HG02852 (cell line): ENCODE data around the gene ALKBH4.
A peak's percentile ranks its signal among the peaks of the same experiment; 100 is the strongest.
"Not testable (repeated sequence)": the region's sequence is repeated elsewhere in the genome, so short reads cannot be mapped to it uniquely, and the experiment has no call there.

Experiments
- ATAC-seq: cut with Tn5 transposase; IDR thresholded peaks from one replicate; pipeline ENCODE4 v1.9.1; 2021; ENCODE audit warnings: mild to moderate bottlenecking, moderate library complexity; ENCODE audit not compliant: unreplicated experiment

Gene ALKBH4

DNA sequence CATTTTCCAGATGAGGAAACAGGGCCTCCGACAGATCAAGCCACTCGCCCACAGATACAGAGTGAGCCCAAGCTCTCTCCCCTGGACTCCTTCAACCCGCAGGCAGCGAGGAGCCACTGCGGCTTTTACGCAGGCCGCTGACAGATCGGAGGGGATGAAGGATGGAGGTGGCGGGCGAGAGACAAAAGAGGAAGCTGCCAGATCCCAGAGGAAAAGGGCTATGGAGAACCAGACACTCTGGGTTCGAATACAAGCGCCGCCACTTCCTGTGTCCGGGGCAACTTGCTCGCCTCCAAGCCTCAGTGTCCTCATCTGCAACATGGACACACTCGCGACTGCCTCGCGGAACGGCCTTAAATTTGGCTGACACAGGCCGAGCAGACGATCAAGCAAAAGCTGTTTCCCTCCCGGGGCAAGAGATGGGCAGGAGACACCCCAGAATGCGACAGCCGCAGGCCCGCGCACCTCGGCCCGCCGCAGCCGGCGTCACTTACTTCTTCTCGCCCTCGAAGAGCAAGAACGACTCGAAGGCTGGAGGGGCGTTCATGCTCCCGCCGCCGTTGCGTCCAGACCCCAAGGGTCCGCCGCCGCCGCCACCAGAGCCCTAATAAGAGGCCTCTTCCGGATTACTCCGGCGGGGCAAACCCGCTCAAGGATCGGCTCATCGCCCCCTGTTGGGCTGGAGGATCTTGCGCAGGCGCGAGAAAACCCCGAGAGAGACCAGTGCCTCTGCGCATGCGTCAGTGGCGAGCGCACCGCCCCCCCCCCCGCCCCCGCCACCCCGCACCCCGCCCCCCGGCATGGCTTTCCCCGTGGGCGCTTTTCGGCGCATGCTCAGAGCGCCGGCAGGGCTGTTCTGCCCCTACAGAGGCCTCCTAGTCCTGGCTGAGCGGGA lies 13.9 kb upstream of the ALKBH4 start, which contains the start of gene POLR2J:
Gene POLR2J (minus strand): TSS at position 609 of the 895 bp plus-strand sequence. CDS start 62 bp downstream, at position 547.
- peak; percentile 89 for ATAC-seq

DNA sequence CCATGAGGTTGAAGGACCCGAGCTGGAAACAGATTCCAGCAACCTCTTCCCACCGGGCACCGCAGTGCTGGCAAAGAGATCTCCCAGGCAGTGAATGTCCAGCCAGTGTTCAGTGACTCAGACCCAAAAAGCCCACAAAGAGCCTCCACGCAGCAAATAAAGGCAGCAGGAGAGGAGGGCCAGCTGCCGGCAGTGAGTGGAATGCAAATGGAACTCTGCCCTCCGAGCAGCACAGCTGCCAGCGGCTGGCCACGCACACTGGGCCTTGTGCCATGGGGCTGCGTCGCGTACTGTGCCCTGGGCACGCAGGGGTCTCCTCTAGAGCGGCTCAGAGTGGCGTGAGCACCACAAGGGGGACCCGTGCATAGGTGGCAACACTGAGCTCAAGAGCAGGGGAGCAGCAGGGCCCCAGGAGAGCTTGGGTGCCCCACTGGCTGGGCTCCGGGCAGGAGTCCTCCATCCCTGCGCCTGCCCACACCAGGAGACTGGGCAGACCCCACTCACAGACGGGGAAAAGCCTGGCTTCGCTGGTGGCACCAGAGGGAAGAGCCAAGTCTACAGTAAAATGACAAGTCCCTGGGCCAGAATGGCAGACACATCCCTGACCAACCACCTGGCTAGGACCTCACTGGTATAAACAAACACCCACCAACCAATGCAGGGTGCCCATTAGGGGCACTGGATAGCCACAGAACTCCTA lies 10.2 kb upstream of the ALKBH4 start:
- not testable (repeated sequence) for ATAC-seq

DNA sequence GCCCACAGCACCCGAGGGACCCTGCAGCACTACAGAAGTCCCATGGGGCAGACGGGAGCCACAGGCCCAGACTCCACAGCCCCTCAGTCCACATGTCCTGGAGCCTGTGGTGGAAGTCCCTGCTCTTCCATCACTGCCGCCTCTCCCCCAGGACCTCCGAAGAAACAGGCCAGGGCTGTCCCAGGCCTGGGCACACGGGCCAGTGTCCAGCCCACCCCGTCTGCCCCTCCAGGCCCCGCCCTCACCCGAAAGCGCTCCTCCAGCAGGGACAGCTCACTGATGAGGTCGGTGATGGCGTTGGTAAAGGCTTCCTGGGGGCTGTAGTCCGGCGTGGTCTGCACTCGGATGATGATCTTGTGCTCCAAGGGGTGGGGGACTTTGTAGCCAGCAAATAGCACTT lies 9.5 kb upstream of the ALKBH4 start:
- not testable (repeated sequence) for ATAC-seq

DNA sequence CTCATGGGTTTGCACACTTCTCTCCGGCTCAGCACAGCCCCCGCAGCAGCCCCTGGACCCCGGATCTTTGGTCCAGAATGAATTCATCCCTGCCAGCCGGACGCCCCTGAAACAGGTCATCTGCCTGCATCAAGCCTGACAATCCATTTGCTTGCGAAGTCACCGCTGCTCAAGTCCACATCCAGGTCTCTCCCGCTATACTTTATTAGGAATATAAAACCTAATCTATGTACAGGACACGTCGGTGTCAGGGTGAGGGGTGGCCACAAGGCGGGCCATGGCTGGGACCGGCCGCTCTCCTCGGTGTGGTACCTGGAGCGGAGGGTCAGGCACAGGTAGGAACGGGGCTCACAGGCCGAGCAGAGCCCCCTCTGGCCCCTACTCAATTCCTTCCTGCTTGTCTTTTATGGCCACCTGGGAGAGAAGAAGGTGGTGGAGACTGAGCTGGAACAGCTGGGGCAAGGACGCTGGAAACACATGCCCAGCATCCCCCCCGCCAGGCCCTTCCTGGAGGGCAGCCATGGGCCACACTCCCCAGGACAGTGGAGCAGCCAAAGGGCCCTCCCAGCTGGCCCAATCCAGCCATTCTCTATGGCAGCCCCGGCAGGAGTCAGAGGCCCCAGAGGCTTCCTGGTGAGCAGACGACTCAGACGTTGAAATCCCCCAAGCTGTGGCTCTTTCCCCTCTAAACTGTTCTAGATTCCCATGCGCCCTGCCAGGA lies 8.8 kb upstream of the ALKBH4 start:
- ATAC-seq: no peak

DNA sequence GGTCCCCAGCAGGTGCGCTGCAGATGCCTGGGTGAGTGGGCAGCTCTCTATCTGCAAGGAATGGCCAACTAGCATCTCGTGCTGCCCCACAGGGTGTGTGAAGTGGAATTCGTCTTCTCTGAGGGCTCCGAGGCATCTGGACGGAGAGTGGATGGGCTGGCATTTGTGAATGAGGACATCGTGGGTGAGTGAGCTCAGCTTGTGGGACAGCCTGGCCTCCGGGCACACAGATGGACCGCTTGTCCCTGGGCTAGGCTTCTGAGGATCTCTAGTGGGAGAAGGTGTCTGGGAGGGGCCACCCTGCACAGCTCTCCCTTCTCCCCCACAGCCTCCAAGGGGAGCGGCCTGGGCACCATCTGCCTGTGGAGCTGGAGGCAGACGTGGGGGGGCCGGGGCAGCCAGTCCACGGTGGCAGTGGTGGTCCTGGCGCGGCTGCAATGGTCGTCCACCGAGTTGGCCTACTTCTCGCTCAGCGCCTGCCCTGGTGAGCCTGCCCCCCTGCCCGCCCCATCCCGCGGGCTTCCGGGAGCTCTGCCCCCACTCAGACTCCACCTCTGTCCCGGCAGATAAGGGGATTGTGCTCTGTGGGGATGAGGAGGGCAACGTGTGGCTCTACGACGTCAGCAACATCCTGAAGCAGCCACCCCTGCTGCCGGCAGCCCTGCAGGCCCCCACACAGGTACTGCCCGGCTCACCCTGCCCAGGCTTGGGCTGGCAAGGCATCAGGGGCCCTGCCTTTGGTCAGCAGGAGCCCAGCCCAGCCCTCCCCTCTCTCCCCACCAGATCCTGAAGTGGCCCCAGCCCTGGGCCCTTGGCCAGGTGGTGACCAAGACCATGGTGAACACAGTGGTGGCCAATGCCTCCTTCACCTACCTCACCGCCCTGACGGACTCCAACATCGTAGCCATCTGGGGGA lies 7.7 kb upstream of the ALKBH4 start:
- ATAC-seq: no peak

DNA sequence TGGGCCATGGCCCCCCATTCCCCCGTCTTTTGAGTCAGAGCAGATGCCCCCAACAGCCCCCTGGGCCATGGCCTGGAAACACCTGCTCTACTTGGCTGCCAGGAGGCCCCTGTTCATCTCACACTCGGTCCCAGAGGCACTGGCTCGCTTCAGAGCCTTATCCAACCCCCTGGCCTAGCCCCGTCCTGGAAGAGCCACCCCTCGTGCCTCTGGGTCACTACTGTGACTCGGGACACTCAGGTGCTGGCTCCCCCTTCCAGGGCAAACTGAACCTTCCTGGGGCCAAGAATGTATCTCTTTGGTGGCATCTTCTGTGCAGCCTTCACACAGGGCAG lies 7.1 kb upstream of the ALKBH4 start:
- ATAC-seq: no peak

DNA sequence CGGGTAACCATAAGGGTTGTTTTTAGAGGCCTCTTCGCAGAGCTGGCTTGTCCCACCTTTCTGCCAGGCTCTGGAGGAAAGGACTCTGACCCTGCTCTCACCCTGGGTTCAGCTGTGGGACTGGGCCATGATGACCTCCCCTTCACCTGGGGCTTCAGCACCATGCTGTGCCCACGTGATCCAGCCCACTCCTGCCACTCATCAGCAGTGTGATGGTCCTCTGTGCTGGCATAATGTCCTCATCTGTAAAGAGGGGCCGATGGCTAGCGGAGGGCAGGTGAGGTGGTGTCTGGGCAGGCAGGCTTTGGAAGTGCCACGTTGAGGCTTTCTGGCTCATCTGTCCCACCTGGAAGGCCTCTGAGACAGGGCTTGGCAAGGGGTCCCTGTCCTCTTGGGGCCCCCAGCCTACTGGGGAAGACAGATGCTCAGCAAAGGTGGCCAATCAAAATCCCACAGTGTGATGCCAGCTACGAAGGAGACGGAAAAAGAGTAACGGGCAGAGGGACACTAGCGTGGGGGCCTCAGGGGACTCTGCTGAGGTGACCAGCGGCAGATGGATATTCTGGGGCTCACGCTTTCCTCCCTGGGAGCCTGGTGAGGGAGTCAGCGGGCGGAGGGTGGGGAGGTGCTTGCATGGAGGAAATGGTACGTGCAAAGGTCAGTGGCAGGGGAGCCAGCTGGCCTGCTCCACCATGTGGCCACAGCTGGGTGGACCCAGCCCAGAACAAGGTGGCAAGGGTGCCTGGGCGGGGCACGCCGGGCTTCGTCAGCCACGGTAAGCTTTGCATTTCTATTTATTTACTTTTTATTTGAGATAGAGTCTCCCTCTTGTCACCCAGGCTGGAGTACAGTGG lies 5.5 kb upstream of the ALKBH4 start:
- no peak for ATAC-seq

DNA sequence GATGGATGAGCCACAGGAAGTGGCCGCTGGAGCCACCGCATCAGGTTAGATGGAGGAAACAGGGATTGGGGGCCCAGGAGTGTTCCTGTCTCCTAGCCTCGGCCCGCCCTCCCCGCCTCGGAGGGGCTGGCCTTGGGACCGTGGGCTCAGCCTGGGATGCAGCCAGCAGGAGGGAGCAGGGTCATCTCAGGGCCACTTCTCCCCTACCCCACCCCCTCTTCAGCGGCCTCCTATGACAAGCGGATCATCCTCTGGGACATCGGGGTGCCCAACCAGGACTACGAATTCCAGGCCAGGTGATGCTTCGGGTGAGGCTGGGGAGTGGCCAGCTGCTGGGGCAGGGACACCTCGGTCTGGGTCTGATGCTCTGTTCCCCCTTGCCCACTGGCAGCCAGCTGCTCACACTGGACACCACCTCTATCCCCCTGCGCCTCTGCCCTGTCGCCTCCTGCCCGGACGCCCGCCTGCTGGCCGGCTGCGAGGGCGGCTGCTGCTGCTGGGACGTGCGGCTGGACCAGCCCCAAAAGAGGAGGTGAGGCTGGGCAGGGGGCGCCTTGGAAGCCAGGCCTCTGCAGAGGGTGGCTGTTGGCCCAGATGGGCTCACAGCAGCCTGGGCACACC lies 4.8 kb upstream of the ALKBH4 start:
- ATAC-seq: no peak

DNA sequence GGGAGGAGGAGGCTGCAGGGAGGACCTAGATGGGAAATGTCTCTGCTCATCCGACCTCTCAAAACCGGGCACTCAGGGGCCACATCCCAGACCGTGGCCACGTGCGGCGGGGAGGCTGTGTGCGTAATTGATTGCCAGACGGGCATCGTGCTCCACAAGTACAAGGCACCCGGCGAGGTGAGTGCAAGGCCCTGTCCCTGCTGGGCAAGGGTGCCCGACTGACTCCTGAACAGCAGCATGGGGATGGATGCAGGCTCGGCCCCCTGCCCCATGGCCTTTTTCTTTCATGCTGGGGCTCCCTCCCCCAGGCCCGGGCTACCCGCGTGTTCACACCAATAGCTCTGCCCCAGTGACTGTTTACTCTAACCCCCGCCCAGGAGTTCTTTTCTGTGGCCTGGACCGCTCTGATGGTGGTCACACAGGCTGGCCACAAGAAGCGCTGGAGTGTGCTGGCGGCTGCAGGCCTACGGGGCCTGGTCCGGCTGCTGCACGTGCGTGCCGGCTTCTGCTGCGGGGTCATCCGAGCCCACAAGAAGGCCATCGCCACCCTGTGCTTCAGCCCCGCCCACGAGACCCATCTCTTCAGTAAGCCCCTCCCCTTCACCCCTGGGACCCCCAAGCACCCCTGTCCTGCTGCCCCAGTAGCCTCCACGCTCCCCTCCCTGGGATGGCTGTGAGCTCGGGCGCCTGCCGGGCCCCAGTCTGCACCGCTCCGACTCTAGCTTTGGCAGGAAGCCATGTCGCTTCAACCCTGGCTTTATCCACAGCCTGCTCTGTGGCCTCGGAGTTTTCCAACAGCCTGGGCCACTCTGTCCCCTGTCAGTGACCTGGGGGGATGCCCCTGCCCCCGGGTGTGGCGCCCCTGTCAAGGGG lies 4.1 kb upstream of the ALKBH4 start:
- no peak for ATAC-seq

DNA sequence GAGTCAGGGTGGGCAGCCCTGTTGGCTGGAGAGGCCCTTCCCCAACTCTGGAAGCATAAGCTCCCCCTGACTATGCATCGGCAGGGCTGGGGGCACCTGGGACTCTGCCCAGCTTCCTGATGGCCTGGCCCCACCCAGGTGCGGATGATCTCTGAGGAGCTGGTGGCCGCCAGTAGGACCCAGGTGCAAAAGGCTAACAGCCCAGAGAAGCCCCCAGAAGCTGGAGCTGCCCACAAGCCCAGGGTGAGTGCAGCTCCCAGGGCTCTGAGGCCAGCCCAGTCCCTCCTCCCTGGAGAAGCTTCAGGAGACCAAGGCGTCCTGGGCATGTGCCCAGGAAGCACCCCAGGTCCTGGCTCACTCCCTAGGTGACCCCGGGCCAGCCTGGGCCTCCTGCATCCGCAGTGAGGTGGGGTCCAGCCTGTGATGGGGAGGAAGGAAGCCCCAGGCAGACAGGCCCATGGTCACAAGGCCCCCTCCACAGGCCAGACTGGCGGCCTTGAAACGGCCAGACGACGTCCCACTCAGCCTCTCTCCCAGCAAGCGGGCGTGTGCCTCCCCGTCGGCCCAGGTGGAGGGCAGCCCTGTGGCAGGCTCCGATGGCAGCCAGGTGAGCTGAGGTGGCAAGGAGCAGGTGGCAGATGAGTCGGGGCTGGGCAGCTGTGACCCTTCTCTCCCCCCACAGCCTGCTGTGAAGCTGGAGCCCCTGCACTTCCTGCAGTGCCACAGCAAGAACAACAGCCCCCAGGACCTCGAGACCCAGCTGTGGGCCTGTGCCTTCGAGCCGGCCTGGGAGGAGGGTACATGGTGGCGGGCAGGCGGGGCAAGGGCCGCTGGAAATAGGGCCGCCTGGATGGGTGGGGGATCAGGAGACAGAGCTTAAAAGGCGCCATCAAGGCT lies 3.2 kb upstream of the ALKBH4 start:
- ATAC-seq: no peak

DNA sequence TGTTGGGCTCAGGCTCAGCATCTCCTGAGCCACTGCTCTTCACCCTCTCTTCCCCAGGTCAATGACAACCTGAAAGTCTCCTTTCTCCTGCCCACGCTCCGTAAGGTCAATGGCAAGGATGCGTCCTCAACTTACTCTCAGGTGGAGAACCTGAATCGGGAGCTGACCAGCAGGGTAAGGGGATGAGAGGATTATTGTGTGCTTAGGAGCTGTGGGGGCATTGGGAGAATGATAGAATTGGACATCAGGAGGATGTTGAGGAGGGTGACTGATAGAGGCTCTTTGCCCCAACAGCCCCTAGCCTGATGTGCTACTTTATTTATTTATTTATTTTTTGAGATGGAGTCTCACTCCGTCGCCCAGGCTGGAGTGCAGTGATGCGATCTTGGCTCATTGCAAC lies 1.4 kb upstream of the ALKBH4 start:
- no peak for ATAC-seq

DNA sequence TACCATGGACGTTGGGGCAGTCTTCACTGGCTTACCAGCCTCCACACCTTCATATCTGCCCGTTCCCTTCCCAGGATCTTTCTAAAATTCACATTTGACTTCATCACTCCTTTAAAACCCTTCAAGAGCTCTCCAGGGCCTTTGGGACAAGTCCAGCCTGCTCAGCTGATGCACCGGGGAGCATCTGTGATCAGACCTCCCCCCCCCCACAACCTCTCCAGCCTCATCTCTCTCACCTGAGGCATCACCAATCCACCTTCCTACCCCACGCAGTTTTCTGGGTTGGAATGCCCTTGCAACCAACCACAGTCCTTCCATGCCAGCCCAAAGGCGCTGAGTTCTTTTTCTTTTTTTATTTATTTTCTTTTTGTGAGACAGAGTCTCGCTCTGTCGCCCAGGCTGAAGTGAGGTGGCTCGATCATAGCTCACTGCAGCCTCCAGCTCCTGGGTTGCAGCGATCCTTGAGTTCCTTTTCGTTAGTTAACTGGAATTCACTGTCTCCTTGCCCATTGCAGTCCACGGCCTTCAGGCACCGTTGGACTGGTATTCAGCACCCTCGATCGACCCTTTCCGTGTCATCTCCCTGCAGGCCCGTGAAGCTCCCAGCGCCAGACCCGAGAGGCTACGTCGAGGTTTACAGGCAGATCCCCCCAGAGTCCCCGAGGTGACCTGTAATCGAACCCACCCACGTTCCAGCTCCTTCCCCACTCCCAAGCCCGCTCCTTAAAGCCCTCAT lies 654 bp downstream of the ALKBH4 start:
- peak; percentile 7 for ATAC-seq

DNA sequence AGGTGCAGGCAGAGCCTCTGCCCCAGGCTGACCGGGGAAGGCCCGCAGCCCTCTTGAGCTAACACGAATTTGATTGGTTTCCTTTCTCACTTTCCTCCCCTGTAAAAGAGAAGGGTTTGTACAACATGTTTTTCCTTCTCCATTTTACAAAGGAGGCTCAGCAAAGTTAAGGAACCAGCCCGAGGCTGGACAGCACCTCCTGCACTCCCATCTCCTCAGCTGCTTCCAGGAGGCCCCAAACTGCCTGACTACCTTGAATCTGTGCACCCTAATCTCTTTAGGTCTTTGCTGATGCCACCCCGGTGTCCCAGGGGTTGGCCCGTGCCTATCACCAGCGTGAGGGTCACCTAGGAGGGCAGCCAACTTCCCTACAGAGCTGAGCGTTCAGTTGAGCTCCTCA lies 4.2 kb downstream of the ALKBH4 start:
- no peak for ATAC-seq

DNA sequence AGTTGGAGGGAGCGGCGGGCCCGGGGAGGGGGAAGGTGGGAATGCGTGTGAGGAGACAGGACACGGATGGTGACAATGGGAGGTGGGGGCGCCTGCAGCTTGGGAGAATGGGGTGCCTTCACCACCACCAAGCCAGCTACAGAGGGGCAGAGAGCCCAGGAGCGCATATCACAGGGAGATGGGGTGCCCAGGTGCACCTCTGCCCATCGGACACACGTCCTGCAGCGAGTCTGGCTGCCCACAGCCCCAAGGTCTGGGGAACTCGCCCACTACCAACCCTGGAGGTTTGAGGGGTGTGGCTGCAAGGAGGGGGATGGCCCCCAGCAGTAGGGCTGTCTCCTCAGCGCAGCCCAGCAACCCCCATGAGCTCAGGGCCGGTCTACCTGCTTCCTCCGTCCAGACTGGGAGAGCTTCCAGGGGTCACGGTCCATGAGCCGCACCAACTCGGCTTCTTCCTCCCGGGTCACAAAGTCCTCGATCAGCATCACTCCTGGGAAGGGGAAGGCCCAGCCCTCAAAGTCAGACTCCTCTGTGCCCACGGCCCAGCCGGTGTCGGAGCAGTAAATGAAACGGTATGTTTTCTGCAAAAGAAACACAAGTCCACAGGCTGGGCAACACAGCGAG lies 5.3 kb downstream of the ALKBH4 start:
- ATAC-seq: no peak

DNA sequence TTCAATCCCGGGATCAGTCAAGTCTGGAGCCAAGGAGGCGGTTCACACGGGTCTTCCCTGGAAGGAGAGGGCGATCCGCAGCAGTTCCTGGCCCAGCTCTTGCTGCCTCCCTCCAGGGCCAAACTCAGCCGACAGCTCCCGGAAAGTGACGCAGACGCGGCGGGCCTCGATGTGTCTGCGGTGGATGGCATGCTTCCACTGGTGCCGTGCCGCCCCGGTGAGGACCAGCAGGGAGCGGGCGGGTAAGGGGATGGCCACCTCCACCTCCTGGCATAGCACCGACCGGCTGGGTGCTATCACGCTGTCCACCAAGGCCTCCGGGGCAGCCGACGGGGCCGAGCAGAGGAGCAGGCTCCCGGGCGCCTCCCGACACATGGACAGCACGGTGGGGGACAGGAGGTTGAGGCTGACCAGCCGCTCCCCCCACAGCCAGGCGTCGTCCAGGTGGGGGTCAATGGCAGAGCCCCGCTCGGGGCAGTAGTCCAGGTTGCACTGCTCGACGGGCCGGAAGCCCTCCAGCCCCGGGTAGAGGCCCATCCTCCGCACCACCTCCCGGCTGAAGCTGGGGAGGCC lies 7.2 kb downstream of the ALKBH4 start:
- ATAC-seq: no peak

DNA sequence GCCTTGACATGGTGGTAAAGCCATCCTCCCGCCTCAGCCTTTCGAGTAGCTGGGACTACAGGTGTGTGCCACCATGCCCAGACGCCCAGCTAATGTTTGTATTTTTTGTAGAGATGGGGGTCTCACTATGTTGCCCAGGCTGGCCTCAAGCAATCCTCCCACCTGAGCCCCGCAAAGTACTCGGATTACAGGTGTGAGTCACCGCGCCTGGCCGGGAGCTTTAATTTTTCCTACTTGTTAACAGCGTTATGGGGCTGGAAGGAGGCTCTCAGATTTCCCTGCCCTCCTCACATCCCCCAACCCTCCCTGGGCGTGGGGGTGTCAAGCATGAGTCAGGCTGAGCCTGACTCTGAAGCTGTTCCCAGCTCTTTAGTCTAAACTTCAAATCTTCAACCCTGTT lies 8.3 kb downstream of the ALKBH4 start:
- ATAC-seq: no peak
